ENCODE results near the gene LCE2A. TPM values are rescaled to one million over a fixed set of nuclear protein-coding genes. Genes with fewer than 3 reads are reported as not detected.

Gene LCE2A
- total and polyA plus RNA-seq, 2 of the 8 experiments (the other 6 are each of a cell fraction or from before 2014, with no cell fraction given) = not detected

- TF ChIP-seq POU5F1 (IDR thresholded peaks at IDR 0.05; ENCODE audit: low read depth, low read length) = no peak
- no peak for TF ChIP-seq CHD7 (IDR thresholded peaks at IDR 0.05; ENCODE audit: insufficient replicate concordance, low read length)
Measured at GRCh38 chr1:152673016-152673415, 25.1 kb upstream of the LCE2A start (continued).

All from H1 (cell line).